OCI-LY1 (cell line): Measurements from ENCODE around the gene DCAF12.

Experiments used
- CTCF ChIP-seq: fragments of 200-600 bp; sonication (generic), shearing (Covaris generic); IDR thresholded peaks from 2 replicates; pipeline ENCODE4 v1.5.1; 2017; ENCODE audit warnings: mild to moderate bottlenecking, antibody characterized with exemption, low read length, moderate library complexity, mixed read lengths
- EZH2 ChIP-seq: fragments of 200-600 bp; sonication (generic), shearing (Covaris generic); IDR thresholded peaks from 2 replicates; pipeline ENCODE4 v1.8.0; 2017; ENCODE audit warnings: borderline replicate concordance, mixed run types, mild to moderate bottlenecking, antibody characterized with exemption, low read length, moderate library complexity, mixed read lengths

DNA sequence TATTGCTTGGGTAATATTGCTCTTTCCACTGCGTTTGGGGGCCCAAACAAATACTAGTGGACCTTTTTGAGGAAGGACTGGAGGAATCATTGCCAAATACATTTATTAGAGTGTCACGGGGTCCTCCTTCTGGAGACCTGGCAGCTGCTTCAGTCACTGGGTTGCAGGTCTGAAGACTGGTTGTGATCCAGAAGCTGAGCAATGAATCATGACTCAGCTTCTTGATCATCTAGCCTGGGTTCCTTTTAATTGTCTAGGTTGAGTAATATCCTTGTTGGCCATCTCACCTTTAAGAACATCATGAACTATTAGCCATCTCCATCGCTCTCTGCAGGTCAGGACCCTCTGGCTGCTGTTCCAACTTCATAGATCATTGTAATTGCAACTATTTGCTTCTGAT, 36.9 kb upstream of the DCAF12 start:
- TF ChIP-seq CTCF (no peak), EZH2 (no peak)
